Activated T-helper 9 cell treated with anti-CD3 and anti-CD28 coated beads, Interleukin-2, amount 50 U/mL, for 16 hours (primary cell): Measurements from ENCODE around the gene CPNE5.

ENCODE experiments used
- DNase-seq: peaks from one replicate; pipeline ENCODE4 v3.0.0-alpha.2; 2020; ENCODE audit warnings: low read depth

CPNE5 gene

GRCh38 chr6:36762123-36762522 is 77.1 kb downstream of the CPNE5 start:
- DNase-seq: no peak

- DNase-seq: no peak
Observed at GRCh38 chr6:36760685-36761435, 78.4 kb downstream of the CPNE5 start.

GRCh38 chr6:36759148-36759759 is 80.0 kb downstream of the CPNE5 start:
- peak; percentile 76 for DNase-seq

- no peak for DNase-seq
Observed at GRCh38 chr6:36758516-36759147, 80.6 kb downstream of the CPNE5 start.

- no peak for DNase-seq
Observed at GRCh38 chr6:36757943-36758508, 81.2 kb downstream of the CPNE5 start.

- DNase-seq: no peak
Observed at GRCh38 chr6:36757206-36757605, 82.0 kb downstream of the CPNE5 start.

- DNase-seq: no peak
Observed at GRCh38 chr6:36756786-36757185, 82.5 kb downstream of the CPNE5 start.

GRCh38 chr6:36755435-36756348 is 83.6 kb downstream of the CPNE5 start:
- peak; percentile 65 for DNase-seq

- DNase-seq: no peak
Observed at GRCh38 chr6:36754582-36755434, 84.4 kb downstream of the CPNE5 start.

GRCh38 chr6:36753671-36754405 is 85.4 kb downstream of the CPNE5 start:
- no peak for DNase-seq

GRCh38 chr6:36752886-36753506 is 86.2 kb downstream of the CPNE5 start:
- no peak for DNase-seq

GRCh38 chr6:36752187-36752885 is 86.9 kb downstream of the CPNE5 start:
- no peak for DNase-seq

GRCh38 chr6:36751833-36752186 is 87.4 kb downstream of the CPNE5 start:
- DNase-seq: no peak

GRCh38 chr6:36751091-36751490 is 88.2 kb downstream of the CPNE5 start:
- DNase-seq: no peak

- no peak for DNase-seq
Observed at GRCh38 chr6:36749829-36750489, 89.3 kb downstream of the CPNE5 start.

- DNase-seq: no peak
Observed at GRCh38 chr6:36746251-36746650, 93.0 kb downstream of the CPNE5 start.

- no peak for DNase-seq
Observed at GRCh38 chr6:36745836-36746235, 93.4 kb downstream of the CPNE5 start.

GRCh38 chr6:36745283-36745682 is 94.0 kb downstream of the CPNE5 start:
- no peak for DNase-seq

GRCh38 chr6:36744304-36744673 is 95.0 kb downstream of the CPNE5 start:
- DNase-seq: no peak
